Brain pericyte (primary cell): ENCODE results near the gene MANF.

Experiments
- DNase-seq: peaks from one replicate; pipeline ENCODE4 v3.0.0-alpha.2; 2012; ENCODE audit warnings: low read depth, low spot score

Gene MANF

DNA sequence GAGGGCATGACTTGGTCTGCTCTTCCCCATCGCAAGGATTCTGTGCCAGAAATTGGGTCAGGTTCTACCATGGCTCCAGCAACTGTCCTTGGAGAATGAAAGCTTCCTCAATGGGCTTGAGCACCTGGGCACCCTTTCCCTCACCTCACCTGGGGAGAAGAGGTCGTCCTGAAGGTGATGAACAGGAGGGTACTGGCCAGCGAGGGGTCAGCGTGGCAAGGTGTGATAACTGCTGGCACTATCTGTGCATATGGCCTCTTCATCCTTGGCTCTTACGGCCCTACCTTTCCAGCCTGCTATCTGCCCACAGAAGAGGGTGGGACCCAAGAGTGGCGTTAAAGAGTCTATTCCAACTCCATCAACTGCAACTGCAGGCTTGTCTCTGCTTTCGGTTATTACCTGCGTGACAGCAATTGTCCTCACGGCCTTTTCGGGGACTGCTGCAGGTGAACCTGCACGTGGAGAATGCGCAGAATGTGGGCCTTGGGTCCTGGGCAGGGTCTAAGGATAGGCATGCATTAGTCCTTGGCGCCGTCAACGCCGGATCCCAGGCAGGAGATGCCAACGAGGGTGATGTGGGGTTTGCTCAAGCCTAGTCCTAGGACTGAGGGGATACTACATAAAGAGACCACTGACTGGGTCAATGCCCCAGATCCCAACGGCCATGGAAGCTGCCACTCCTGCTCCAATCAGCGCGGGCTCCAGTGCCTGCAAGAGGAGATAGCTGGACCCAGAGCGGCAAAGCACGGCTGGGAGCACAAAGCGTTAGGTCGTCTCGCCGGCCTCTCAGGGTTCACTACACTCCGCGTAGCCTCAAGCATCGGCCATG is 5.4 kb downstream of the MANF start:
- no peak for DNase-seq

DNA sequence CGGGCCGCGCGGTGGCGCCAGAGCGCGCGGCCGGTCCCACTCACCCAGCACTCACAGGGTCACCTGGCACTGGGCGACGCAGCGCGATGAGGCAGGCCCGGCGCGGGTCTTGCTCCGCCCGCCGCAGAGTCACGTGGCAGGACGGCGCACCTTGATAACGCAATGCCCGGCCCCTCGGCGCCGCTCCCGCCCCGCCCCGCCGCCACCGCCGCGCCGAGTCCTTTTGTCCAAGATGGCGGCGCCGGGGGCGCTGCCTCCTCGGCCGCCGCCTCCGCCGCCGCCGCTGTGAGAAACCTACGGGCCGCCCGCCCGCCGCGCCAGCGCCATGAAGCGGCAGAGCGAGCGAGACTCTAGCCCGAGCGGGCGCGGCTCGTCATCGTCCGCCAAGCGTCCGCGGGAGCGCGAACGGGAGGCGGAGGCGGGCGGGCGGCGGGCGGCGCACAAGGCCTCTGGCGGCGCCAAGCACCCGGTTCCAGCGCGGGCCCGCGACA is 6.0 kb downstream of the MANF start, which contains the start of gene RBM15B:
TSS of gene RBM15B (plus strand) at position 211 of the 491 bp plus-strand sequence. CDS start at position 326, 115 bp downstream.
- DNase-seq, result peak; percentile 88

DNA sequence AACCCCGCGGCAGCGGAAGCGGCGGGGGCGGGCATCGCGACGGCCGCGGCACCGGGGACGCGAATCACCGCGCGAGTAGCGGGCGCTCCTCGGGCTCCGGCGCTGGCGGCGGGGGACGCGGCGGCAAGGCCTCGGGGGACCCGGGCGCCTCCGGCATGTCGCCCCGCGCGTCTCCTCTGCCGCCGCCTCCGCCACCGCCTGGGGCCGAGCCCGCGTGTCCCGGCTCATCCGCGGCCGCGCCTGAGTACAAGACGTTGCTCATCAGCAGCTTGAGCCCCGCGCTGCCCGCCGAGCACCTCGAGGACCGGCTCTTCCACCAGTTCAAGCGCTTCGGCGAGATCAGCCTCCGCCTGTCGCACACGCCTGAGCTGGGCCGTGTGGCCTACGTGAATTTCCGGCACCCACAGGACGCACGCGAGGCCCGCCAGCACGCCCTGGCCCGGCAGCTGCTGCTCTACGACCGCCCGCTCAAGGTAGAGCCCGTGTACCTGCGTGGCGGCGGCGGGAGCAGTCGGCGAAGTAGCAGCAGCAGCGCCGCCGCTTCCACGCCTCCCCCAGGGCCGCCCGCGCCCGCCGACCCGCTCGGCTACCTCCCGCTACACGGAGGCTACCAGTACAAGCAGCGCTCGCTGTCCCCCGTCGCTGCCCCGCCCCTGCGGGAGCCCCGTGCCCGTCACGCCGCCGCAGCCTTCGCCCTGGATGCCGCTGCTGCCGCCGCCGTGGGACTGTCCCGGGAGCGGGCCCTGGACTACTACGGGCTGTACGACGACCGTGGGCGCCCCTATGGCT is 6.7 kb downstream of the MANF start:
- DNase-seq, result no peak

DNA sequence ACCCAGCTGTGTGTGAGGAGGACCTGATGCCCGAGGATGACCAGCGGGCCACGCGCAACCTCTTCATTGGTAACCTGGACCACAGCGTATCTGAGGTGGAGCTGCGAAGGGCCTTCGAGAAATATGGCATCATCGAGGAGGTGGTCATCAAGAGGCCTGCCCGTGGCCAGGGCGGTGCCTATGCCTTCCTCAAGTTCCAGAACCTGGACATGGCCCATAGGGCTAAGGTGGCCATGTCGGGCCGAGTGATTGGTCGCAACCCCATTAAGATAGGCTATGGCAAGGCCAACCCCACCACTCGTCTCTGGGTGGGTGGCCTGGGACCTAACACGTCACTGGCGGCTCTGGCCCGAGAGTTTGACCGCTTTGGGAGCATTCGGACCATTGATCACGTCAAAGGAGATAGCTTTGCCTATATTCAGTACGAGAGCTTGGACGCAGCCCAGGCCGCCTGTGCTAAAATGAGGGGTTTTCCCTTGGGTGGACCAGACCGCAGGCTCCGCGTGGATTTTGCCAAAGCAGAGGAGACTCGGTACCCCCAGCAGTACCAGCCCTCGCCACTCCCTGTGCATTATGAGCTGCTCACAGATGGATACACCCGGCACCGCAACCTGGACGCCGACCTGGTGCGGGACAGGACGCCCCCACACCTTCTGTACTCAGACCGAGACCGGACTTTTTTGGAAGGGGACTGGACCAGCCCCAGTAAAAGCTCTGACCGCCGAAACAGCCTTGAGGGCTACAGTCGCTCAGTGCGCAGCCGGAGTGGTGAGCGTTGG is 7.5 kb downstream of the MANF start:
- no peak for DNase-seq

DNA sequence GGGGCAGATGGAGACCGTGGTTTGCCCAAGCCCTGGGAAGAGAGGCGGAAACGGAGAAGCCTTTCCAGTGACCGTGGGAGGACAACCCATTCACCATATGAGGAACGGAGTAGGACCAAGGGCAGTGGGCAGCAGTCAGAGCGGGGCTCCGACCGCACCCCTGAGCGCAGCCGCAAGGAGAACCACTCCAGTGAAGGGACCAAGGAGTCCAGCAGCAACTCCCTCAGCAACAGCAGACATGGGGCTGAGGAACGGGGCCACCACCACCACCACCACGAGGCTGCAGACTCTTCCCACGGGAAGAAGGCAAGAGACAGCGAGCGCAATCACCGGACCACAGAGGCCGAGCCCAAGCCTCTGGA is 8.0 kb downstream of the MANF start:
- DNase-seq, result no peak

DNA sequence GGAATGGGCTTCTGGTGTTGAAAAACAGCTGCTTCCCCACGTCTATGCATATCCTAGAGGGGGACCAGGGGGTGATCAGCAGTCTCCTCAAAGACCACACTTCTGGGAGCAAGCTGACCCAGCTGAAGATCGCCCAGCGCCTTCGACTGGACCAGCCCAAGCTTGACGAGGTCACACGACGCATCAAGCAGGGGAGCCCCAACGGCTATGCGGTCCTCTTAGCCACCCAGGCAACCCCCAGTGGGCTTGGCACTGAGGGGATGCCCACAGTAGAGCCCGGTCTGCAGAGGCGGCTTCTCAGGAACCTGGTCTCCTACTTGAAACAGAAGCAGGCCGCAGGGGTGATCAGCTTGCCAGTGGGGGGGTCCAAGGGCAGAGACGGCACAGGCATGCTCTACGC is 8.5 kb downstream of the MANF start:
- DNase-seq, result no peak

DNA sequence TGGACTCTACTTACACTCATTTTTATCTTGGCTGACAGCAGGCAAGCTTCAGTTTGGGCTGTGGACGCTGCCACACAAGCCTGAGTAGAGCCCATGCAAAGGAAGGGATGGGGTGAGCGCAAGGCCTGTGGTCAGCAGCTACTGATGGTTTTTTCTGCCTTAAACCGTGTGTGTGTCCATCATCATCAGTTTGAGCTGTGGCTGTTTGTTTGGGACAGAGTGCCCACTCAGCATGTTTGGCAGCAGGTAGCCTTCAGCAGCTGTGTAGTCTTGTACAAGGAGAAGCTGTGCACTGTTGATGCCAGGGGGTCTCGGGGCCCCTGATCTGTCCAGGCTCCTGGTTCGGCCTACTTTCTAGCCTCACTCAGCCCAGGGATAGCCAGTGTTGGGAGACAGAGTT is 9.4 kb downstream of the MANF start:
- no peak for DNase-seq

DNA sequence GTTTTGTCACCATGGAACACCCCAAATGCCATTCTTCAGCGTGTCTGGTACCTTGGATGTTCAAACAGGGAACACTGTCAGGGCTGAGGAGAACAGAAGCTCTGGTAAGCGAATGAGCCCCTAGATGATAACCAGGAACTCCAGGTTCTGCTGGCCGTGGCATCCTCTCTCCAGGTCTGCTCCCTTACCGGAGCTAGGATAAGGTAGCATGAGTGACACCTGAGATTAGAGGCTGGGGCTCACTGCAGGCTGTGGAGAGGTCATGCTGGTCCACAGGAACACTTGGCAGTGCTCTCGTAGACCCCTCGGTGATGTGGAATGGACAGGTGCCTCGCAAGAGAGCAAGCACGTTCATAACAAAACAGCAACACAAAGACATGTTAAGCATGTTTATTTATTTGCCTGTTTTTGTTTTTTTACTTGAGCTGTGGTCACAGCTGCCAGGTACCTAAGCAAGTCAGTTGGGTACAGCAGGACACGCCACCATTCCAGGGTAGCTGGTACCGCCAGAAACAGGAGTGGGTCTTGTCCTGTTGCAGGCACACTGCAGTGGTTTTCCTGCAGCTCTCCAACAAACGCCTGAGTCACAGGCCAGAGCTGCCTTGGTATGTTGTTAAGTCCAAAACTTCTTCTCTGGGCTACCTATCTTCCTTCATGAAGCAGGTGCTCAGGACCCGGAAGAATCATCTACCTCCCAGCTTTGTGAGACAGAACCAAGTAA is 10.6 kb downstream of the MANF start:
- DNase-seq, result no peak

DNA sequence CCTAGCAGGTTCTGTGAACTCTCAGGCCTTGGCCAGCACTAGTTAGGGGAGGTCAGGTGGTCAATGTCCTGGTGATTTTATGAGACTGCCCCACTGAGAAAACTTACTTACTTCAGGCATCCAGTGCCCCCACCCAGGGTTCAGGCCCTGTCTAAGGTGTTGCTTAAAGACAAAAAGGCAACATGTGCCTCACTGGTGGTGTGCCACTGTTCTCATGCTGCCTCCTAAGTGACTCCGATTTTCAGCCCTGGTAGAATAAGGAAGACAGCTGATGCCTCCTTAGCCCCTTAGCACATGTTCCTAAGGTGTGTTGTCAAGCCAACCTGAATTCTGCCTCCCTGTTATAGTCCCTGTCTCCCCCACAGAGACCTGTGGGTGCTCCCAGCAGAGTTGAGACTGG is 11.3 kb downstream of the MANF start:
- no peak for DNase-seq

DNA sequence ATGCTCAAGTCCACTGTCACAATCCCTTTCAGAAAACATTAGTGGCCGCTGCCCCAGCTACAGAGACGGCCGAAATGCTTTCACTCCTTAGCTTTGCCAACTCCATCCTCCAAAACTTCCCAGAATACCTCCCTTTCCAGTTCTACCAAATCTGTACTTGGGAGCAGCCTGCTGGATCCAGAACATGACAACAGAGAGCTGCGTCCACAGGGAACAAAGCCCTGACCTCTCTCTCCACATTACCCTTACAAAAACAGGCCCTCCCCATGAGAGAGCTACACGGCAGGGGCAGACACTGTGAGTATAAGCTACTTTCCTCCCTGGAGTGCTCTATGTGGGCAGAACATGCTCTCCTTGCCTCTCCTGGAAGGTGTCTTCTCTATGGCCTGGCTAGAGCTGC is 12.3 kb downstream of the MANF start:
- DNase-seq, result no peak

DNA sequence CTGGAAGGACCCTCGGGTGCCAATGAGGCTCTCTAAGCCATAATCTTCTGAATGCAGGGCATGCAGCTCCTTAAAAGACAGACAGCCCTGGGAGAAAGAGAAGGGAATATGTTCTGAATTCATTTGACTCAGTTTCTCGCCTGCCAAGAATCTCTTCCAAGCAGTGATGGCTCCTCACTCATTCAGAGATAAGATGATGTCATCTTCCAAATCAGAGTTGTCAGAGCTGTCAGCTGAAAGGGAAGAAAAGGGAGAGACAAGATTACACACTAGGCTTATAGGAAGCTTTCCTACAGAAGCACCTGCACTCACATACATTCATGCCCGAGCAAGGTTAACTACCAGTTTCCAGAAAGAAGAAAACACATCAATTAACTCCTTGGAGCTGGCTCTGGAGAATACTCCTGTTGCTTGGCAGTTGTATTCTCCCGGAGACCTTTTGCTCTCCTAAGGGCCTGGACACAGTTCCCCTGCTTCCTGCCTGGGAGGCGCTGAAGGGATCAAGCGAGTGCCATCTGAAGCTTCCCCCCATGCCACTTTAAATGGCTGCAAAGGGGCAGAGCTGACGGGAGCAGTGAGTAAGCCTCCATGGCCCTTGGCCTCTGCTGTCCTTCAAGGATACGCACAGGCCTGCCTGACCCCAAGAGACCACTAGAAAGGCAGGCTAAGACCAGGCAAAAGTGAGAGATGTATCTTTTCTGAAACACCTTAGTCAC is 13.7 kb downstream of the MANF start:
- no peak for DNase-seq

DNA sequence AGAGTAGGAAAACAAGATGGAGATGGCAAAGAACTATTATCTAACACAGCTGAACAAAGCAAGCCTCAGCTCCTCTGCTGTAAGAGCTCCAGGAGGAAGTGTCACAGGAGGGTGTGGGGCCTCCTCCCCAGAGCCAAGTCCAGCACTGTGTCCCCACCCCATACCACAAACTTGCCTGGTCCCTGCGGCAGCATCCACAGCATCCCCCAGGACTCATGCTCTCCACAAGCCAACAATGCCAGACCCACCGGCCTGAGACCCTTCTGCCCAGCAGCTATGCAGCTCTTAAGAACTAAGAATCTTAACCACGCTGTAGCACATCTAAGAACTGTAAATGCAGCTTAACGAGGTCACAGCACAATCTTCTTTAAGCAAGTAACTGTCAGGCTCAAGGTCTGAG is 15.1 kb downstream of the MANF start:
- DNase-seq, result no peak

DNA sequence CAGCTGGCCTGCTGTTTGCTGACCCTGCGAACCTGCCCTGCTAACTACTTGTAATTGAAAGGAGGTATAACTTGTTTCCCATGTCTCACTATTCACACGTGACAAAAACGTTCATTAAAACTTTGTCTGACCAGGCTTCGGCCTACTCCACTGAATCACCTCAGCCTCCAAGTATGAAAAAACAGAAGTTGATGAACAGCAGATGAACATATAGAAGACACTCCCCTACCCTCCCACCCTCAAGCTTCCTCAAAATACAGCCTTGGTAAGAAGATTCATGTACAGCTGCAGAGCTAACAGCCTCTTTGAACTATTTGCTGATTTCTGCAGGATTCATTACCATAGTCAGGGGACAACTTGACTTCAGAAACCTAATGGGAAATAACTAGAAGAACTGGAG is 16.6 kb downstream of the MANF start:
- no peak for DNase-seq

DNA sequence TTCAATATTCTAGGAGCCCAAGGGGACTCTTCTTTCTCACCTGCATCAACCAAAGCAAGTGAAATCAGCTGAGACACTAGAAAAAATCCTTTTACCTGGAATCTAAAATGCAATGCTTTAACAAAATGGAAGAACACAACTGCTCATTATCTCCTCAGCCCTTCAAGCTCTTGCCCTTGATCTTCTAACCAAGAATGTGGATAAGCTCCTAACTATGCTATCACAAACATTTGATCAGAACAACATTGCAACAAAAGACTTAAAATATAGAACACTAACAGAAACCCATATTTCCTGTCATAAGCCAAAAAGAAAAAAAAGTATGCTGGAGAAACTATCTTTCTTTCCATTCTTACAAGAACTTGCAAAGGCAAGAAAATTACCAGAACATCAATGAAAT is 18.6 kb downstream of the MANF start:
- DNase-seq, result no peak

DNA sequence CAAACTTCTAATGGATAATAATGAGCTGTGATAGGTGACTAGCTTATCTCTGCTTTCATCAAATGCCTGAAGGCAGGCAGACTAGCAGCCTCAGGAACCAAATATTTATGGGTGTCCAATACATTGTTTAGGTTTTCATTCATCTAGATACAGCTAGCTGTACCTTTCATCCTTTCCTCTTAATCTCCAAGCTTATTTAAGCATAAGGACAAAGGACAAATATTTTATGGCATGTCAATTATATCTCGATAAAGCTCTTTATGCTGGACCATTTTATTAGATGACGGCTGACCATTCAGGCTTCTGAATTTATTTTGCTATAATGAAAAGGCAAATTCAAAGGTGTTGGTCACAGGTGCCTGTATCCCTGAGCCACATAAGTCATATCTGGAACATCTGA is 22.9 kb downstream of the MANF start:
- no peak for DNase-seq

DNA sequence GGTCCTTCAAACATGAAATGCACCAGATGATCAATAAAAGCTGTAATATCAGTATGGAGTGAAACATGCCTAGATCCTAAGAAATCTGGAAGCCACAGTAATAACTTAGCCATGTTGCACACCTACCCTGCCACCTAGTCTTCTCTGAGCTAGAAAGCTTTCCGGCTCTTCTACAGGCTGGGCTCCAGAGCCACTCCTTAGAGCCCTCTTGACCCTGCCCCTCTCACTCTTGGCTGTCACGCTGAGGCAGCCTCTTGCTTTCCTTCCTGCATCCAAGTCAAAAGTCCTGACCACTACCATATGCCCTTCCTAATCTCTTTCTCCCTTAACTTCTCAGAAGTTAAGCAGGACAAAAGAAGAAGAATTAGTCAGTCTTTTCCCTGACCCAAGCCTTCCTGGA is 23.7 kb downstream of the MANF start:
- no peak for DNase-seq

DNA sequence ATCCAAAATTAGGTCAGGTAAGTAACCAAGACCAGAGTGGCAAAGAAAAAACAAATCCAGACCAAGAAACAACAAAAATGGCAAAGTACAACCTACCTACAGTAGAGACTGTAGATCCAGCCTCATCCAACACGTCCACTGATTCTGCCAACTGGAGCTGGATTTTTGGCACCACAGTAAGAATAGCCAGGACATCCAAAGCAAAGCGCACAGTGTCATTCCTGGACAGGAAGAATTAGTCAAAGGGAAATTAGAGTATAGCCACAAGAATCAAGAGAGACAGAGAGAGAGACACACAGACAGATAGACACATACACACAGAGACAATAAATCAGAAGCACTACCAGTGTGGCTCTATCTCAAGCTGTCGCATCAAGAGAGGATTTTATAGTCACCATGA is 37.1 kb downstream of the MANF start:
- DNase-seq, result no peak

DNA sequence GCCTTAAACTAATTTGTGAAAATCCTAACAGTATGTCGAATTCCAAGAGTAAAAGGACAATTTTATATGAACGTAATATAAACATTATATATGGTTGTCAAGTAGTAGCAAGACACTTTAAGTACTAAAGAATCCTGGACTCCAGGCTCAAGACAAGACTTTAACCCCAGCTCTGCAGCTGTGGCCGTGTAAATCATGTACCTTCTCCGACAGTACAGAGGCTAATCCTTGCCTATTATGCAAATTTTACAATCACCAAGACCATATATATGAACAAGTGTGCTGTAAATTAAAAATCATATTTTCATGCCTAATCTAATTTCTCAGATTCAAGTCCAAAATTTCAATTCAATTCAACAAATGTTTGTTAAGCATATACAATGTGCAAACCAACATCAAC is 41.8 kb downstream of the MANF start:
- no peak for DNase-seq

DNA sequence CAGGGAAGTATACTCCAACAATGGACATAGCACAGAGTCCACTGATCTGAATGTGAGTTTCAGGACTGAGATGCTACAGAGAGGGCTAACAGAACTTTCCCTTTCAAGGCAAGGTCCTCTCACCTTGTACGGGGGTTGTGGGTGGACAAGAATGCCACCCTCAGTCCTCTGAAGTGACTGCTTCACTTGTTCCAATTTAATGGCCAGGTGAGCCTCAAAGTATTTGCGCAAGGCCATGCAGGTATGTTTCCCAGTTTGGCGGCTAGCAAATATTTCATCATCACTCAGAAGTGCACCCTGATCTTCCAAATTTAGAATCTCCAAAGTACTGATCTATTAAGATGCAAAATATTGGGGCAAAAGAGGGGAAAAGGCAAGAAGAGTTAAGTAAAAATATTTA is 44.0 kb downstream of the MANF start:
- no peak for DNase-seq

DNA sequence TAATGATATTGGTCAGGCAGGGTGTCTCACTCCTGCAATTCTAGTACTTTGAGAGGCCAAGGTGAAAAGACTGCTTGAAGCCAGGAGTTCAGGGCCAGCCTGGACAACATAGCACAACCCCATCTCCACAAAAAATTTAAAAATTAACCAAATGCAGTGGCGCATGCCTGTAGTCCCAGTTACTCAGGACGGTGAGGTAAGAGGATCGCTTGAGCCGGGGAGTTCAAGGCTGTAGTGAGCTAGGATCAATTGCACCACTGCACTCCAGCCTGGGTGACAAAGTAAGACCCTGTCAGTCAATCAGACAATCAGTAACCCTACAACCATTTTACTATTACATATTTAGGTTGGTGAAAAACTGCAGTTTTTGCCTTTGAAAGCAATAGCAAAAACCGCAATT is 49.0 kb downstream of the MANF start:
- no peak for DNase-seq
